ENCODE data around the gene CMIP.

CMIP gene

GRCh38 chr16:81571175-81571574 lies 126.6 kb downstream of the CMIP start:
- TF ChIP-seq, protein P1, sequence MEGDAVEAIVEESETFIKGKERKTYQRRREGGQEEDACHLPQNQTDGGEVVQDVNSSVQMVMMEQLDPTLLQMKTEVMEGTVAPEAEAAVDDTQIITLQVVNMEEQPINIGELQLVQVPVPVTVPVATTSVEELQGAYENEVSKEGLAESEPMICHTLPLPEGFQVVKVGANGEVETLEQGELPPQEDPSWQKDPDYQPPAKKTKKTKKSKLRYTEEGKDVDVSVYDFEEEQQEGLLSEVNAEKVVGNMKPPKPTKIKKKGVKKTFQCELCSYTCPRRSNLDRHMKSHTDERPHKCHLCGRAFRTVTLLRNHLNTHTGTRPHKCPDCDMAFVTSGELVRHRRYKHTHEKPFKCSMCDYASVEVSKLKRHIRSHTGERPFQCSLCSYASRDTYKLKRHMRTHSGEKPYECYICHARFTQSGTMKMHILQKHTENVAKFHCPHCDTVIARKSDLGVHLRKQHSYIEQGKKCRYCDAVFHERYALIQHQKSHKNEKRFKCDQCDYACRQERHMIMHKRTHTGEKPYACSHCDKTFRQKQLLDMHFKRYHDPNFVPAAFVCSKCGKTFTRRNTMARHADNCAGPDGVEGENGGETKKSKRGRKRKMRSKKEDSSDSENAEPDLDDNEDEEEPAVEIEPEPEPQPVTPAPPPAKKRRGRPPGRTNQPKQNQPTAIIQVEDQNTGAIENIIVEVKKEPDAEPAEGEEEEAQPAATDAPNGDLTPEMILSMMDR (IDR thresholded peaks at IDR 0.05; ENCODE audit: low read depth, low read length), result no peak
- no peak overlapping the region for H3K4me3 ChIP-seq (ENCODE audit: low read depth, low read length)

DNA sequence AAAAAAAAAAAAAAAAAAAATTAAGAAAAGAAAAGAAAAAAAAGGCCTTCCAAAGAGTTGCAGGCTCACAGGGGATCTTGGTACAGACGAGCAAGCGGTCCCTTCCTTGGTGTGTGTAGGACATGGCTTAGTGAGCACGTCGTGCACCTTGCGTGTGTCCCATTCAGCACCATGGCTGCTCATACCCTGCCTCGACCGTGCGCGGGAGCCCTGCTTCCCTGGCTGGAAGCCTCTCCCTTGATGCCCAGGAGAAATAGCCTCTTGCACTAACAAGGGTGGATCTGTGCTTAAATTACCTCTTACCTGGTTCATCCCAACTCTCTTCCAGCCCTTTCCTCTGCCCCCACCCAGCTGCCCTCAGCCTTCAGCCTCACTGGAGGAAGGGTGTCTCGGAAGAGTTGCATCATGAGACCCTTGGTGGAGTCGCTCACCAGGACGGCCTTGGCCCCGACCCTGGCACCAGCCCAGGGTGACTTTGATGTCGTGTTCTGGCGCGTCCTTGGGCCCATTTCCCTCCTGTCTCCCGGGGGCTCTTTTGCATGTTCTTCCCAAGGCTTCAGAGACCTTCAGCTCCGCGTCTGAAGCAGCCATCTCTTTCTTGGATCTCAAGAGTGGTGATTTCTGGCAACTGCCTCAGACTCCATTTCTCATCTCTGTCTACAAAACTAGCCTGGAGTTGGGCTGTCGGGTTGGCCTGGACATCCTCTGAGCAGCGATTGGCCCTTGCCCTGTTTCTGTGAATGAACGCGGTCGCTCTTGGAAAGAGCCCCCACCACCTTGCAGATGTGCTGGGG lies 127.2 kb downstream of the CMIP start:
- TF ChIP-seq, protein P1 (IDR thresholded peaks at IDR 0.05; ENCODE audit: low read depth, low read length), result no peak

GRCh38 chr16:81572386-81573144 lies 128.0 kb downstream of the CMIP start:
- no peak overlapping the region for H3K4me3 ChIP-seq (ENCODE audit: low read depth, low read length)
- TF ChIP-seq, protein P1 (IDR thresholded peaks at IDR 0.05; ENCODE audit: low read depth, low read length), result no peak

More for the DNA sequence above, 127.2 kb downstream of the CMIP start:
- H3K4me3 ChIP-seq (ENCODE audit: low read depth, low read length), result no peak overlapping the region

DNA sequence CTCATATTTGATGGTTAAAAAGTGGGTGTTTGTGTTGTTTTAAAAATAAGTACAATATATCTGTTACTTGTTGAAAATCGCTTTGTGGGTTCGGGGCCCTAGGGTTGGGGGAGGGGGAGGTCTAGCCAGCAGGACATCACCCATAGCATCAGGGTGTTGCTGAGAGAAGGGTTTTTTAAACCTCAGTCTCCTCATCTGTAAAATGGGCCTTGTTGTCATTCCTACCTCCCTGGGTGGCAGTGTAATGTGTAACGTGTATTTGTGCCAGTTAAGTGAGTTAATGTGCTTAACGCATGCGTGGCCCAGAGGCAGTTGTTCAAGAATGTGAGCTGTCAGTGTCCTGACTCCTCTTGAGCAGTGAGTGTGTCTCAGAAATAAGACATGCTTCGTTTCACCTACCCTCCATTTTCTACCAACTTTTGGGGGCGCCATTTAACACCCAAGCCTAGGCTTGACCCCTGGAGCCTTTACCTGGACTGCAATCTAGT lies 129.0 kb downstream of the CMIP start:
- no peak overlapping the region for H3K4me3 ChIP-seq (ENCODE audit: low read depth, low read length)
- TF ChIP-seq, protein P1 (IDR thresholded peaks at IDR 0.05; ENCODE audit: low read depth, low read length), result no peak

GRCh38 chr16:81574168-81574567 lies 129.6 kb downstream of the CMIP start:
- H3K4me3 ChIP-seq (ENCODE audit: low read depth, low read length), result no peak overlapping the region
- TF ChIP-seq, protein P1 (IDR thresholded peaks at IDR 0.05; ENCODE audit: low read depth, low read length), result no peak

DNA sequence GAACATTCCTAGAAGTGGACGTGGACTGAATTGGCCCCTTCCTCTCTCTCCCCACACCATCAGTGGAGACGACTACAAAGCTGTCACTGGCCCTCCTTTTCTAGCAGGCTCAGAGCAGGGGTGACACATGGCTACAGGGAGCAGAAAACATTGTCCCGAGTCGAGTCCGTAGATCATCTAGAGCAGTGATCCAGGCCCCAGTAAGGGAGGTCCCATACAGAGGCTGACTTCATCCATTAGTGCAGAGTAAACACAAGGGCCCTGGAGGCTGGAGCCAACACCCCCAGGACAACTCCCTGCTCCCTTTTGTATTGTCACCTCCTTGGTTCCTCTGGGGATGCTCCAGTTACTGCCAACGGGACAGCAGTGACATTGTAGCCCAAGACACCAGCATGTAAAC lies 130.7 kb downstream of the CMIP start:
- H3K4me3 ChIP-seq (ENCODE audit: low read depth, low read length), result no peak overlapping the region
- TF ChIP-seq, protein P1 (IDR thresholded peaks at IDR 0.05; ENCODE audit: low read depth, low read length), result no peak

- H3K4me3 ChIP-seq (ENCODE audit: low read depth, low read length), result no peak overlapping the region
- TF ChIP-seq, protein P1 (IDR thresholded peaks at IDR 0.05; ENCODE audit: low read depth, low read length), result no peak
Measured at GRCh38 chr16:81575834-81576233, 131.2 kb downstream of the CMIP start.
